LNCaP clone FGC (cell line): ENCODE results near the gene MSANTD2.

Experiments
- DNase-seq: peaks from one replicate; pipeline ENCODE4 v3.0.0-alpha.2; 2011; ENCODE audit warnings: low read depth
- H3K4me3 ChIP-seq: 2 replicates; pipeline ENCODE4 v1.5.1; 2011; ENCODE audit warnings: mild to moderate bottlenecking, low read depth, low read length, control low read depth
- CTCF ChIP-seq: IDR thresholded peaks from 2 replicates; pipeline ENCODE4 v1.5.1; 2012; ENCODE audit warnings: mild to moderate bottlenecking; ENCODE audit not compliant: control insufficient read depth, insufficient read depth; ENCODE audit errors: extremely low read depth

The MSANTD2 gene

GRCh38 chr11:124751391-124751740, 48.8 kb downstream of the MSANTD2 start:
- no peak for TF ChIP-seq CTCF
- no peak overlapping the region for H3K4me3 ChIP-seq
- DNase-seq: no peak

GRCh38 chr11:124749912-124750311, 50.3 kb downstream of the MSANTD2 start:
- no peak overlapping the region for H3K4me3 ChIP-seq
- DNase-seq: no peak
- TF ChIP-seq CTCF: no peak

- DNase-seq: no peak
- no peak overlapping the region for H3K4me3 ChIP-seq
- no peak for TF ChIP-seq CTCF
Observed at GRCh38 chr11:124748481-124749343, 51.5 kb downstream of the MSANTD2 start.

- TF ChIP-seq CTCF: no peak
- no peak overlapping the region for H3K4me3 ChIP-seq
- DNase-seq: no peak
Observed at GRCh38 chr11:124748100-124748418, 52.1 kb downstream of the MSANTD2 start.

GRCh38 chr11:124747406-124748099, 52.7 kb downstream of the MSANTD2 start:
- TF ChIP-seq CTCF: no peak
- no peak overlapping the region for H3K4me3 ChIP-seq

GRCh38 chr11:124746621-124747243, 53.5 kb downstream of the MSANTD2 start:
- DNase-seq: peak; percentile 67
- TF ChIP-seq CTCF: peak; percentile 86
- peak overlapping the region; percentile 68 for H3K4me3 ChIP-seq

More at GRCh38 chr11:124747406-124748099, 52.7 kb downstream of the MSANTD2 start:
- no peak for DNase-seq
